DND-41 (cell line): Measurements from ENCODE around the gene OR2T34.

Source experiments
- CTCF ChIP-seq: IDR thresholded peaks from 2 replicates; pipeline ENCODE4 v1.5.1; 2012; ENCODE audit warnings: borderline replicate concordance, low read length, moderate library complexity, mild to moderate bottlenecking; ENCODE audit not compliant: poor library complexity, severe bottlenecking; ENCODE audit errors: extremely low read depth
- EZH2 ChIP-seq: IDR thresholded peaks from 3 replicates; pipeline ENCODE4 v1.6.1; 2012; ENCODE audit warnings: borderline replicate concordance, low read depth, mild to moderate bottlenecking, moderate library complexity, low read length, inconsistent platforms; ENCODE audit not compliant: severe bottlenecking

GRCh38 chr1:248613742-248614141 is 39.2 kb upstream of the OR2T34 start:
- TF ChIP-seq CTCF: no peak
- TF ChIP-seq EZH2: no peak
